Naive thymus-derived CD8-positive, alpha-beta T cell (primary cell): Measurements from ENCODE around the gene ADCY5. TPM values are rescaled to one million over a fixed set of nuclear protein-coding genes. Genes with fewer than 3 reads are reported as not detected.
A peak's percentile ranks its signal among the peaks of the same experiment; 100 is the strongest.

Experiments
- ATAC-seq, 2 donors: fragments of 150-1000 bp; cut with Tn5 transposase in 1 of 2; sonication (Bioruptor Pico), chemical (Tn5 transposase) in 1 of 2; 1 replicate in 1 of 2; 2 replicates in 1 of 2; pipeline ENCODE4 v1.10.0; 2021; ENCODE audit warnings: mild to moderate bottlenecking in 2 of 2, moderate library complexity in 2 of 2
- POLR2A ChIA-PET: fragments of 350-600 bp; sonication (Branson Sonifier 250); formaldehyde crosslinking; loops from one replicate; lab custom pipeline; 2021; ENCODE audit warnings: antibody characterized with exemption; lab: Charles Lee
- DNase-seq, 10 donors: peaks; one replicate each; pipeline versions ENCODE4 v3.0.0 to v3.0.0-alpha.2; 2020 to 2022
- H3K27ac Mint-ChIP-seq, 10 donors: one replicate each; pipeline ENCODE4 v1.8.0; 2020 to 2022; ENCODE audit warnings: mild to moderate bottlenecking in 10 of 10, mixed read lengths in 10 of 10, moderate library complexity in 4 of 10, inconsistent platforms in 1 of 10
- H3K27me3 Mint-ChIP-seq, 5 donors: one replicate each; pipeline ENCODE4 v1.8.0; 2021 to 2022; ENCODE audit warnings: mixed read lengths in 5 of 5
- H3K36me3 Mint-ChIP-seq, 3 donors: one replicate each; pipeline ENCODE4 v1.8.0; 2020 to 2022; ENCODE audit warnings: mixed read lengths in 3 of 3, mild to moderate bottlenecking in 2 of 3, inconsistent platforms in 1 of 3
- H3K4me1 Mint-ChIP-seq, 4 donors: one replicate each; pipeline ENCODE4 v1.8.0; 2021 to 2022; ENCODE audit warnings: mixed read lengths in 4 of 4
- H3K4me3 Mint-ChIP-seq, 10 donors: one replicate each; pipeline ENCODE4 v1.8.0; 2020 to 2022; ENCODE audit warnings: mild to moderate bottlenecking in 10 of 10, mixed read lengths in 10 of 10, moderate library complexity in 6 of 10, inconsistent platforms in 1 of 10
- H3K9me3 Mint-ChIP-seq, 9 donors: one replicate each; pipeline ENCODE4 v1.8.0; 2020 to 2022; ENCODE audit warnings: mixed read lengths in 9 of 9, mild to moderate bottlenecking in 3 of 9, inconsistent platforms in 1 of 9, moderate library complexity in 1 of 9
- polyA plus RNA-seq, 3 donors: library from polyadenylated mRNA; unstranded; fragments of 300-500 nt; fragmentation: Illumina TruSeq; gene quantifications; one replicate each; pipeline ENCODE4 v1.2.3, GENCODE V29; 2021
- total RNA-seq, 8 experiments: library from RNA in 2 of 8; stranded (reverse) in 2 of 8; gene quantifications; one replicate each; pipeline ENCODE4 v1.2.3 and lab custom pipeline; 2021 to 2026

Gene ADCY5
- total and polyA plus RNA-seq, 5 experiments from 2014 or later, result 0.03 to 0.07 TPM; not detected in 3

DNA sequence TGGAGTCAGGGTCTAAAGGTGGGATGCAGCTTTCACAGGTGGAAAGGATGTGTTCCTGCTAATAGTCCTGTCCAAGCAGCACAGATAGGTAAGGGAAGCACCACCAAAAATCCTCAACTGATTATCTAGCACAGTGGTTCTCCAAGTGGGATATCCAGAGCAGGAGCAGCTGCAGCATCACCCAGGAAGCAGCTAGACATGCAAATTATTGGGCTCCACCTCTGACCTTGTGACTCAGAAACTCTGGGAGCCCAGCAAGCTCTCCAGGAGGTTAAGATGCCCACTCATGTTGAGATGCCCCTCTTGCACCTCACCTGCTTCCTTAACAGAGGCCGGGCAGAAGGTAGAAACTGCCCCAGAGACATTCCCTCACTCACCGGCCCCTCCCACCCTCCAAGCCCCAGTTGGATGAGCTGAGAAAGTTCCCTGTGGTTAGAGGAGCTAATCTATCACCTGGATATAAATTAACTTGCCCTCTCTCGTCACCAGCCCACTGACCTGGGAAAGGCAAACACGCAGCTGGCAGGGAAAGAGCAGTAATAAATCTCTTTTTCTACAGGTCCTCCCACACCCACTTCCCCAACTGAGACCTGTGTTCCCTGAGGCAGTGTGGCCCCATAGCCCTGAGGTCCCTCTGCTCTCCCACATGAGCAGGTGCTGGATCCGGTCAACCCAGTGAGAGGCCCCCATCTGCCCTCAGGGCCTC lies 39.3 kb downstream of the ADCY5 start:
- Mint-ChIP-seq H3K4me3 (no peak overlapping the region), H3K4me1 (no peaks in the 10 kb centered on the region), H3K9me3 (no peaks in the 10 kb centered on the region), H3K27me3 (peaks cover 0 to 3% (median 0%) of the 10 kb centered on the region in 5 donors), H3K27ac (no peak overlapping the region), H3K36me3 (no peaks in the 10 kb centered on the region)
- DNase-seq, result peak in 1 of 10 donors; percentile 3
- POLR2A ChIA-PET, result no interaction called here
- ATAC-seq, result no peak

DNA sequence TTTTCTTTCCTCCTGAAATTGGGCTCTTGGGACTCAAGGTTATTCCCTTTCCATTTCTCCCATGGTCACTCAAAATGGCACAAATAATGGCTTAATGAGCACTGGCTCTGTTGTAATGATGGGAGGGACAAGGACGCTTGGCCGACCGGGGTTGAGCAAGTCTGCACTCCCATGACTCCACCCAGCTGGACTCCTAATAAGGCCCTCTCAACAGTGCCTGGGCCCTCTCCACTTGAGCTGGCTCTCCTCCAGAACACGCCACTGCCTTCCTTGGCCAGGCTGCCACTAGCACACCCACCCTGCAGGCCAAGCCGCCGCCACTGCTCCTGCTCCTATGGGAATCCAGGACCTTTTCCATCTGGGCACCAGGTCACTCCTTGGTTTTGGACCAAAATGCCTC lies 42.3 kb downstream of the ADCY5 start:
- no peaks in the 10 kb centered on the region for H3K36me3 Mint-ChIP-seq
- POLR2A ChIA-PET, result no interaction called here
- DNase-seq (no peak), ATAC-seq (no peak)
- no peaks in the 10 kb centered on the region for H3K4me1 Mint-ChIP-seq
- H3K4me3 Mint-ChIP-seq, result no peak overlapping the region
- H3K27ac Mint-ChIP-seq, result no peak overlapping the region
- H3K27me3 Mint-ChIP-seq, result peaks cover 0 to 3% (median 0%) of the 10 kb centered on the region in 5 donors
- H3K9me3 Mint-ChIP-seq, result no peaks in the 10 kb centered on the region

DNA sequence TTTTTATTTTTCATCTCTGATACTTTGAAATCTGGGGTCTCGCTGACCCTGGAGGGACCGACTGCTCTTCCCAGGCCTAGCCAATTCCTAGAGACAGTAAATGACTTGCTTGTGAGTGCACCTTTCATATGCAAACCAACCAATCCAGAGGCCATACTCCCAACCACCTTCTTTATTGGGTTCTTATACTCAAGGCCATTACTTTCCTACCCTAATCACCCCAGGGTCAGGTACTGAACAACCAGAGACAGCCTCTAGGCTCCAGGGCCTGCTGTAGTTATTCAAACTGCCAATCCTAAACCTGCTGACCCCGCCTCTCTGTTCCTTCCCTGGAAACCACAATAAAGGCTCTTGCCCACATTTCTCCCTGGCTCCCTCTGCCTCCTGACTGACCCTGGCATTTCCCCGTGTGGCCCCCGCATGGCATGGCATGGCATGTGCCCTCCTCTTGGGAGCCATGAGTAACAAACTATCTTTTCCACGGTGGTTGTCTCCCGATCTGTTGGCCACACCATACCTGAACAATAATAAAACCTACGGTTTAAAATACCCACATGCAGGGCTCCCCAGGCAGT lies 42.9 kb downstream of the ADCY5 start:
- H3K36me3 Mint-ChIP-seq, result no peaks in the 10 kb centered on the region
- no peak for ATAC-seq
- H3K27ac Mint-ChIP-seq, result no peak overlapping the region
- no peak for DNase-seq
- H3K27me3 Mint-ChIP-seq, result peaks cover 0 to 3% (median 3%) of the 10 kb centered on the region in 5 donors
- no peaks in the 10 kb centered on the region for H3K4me1 Mint-ChIP-seq
- POLR2A ChIA-PET, result no interaction called here
- no peaks in the 10 kb centered on the region for H3K9me3 Mint-ChIP-seq
- no peak overlapping the region for H3K4me3 Mint-ChIP-seq

DNA sequence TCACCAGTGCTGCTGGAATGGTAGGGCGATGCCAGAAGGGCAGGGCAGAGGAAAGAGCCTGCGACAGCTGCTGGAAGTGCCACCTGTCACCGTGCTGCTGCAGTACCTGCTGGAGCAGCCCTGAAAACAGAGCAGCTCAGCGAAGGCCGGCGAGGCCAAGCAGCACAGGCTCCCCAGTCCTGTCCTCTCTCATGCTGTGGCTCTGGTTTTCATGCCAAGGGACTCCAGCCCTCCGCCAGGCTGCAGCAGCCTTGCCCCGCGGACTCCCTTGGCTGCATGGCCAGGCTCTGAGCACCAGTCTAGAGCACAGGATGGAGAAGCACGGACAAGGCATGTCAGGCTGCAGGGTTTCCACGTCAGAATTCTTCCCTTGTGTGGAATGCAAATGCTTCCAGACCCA lies 43.9 kb downstream of the ADCY5 start:
- Mint-ChIP-seq H3K27ac (no peak overlapping the region), H3K4me1 (no peaks in the 10 kb centered on the region), H3K36me3 (no peaks in the 10 kb centered on the region), H3K27me3 (peaks cover 0 to 4% (median 0%) of the 10 kb centered on the region in 5 donors), H3K4me3 (no peak overlapping the region), H3K9me3 (no peaks in the 10 kb centered on the region)
- ATAC-seq (no peak), DNase-seq (peak in 1 of 10 donors; percentile 35)
- POLR2A ChIA-PET, result no interaction called here

DNA sequence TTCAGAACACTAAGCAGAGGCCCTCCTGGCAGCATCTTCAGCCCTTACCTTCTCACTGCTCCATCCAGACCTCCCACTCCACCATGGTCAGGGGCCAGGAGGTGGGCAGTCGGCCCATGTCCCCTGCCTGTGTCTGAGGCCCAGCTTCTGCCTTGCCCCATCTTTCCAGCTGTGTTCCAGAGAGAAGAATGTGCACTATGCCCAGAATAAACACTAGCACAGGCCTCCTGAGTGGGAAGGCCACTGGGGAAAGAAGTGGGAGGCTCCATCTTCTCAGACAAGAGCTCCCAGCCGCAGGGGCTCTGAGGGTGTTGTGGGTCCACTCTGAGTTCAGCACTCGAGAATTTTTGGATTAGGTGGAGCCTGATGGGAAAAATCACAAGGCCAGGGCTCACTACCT lies 44.5 kb downstream of the ADCY5 start:
- POLR2A ChIA-PET, result no interaction called here
- no peaks in the 10 kb centered on the region for H3K36me3 Mint-ChIP-seq
- H3K9me3 Mint-ChIP-seq, result no peaks in the 10 kb centered on the region
- peaks cover 0 to 7% (median 0%) of the 10 kb centered on the region in 5 donors for H3K27me3 Mint-ChIP-seq
- no peak for ATAC-seq
- H3K4me3 Mint-ChIP-seq, result no peak overlapping the region
- peak in 1 of 10 donors; percentile 13 for DNase-seq
- H3K4me1 Mint-ChIP-seq, result no peaks in the 10 kb centered on the region
- H3K27ac Mint-ChIP-seq, result no peak overlapping the region

- Mint-ChIP-seq H3K27ac (no peak overlapping the region), H3K4me1 (no peaks in the 10 kb centered on the region), H3K27me3 (peaks cover 0 to 12% (median 2%) of the 10 kb centered on the region in 5 donors), H3K4me3 (no peak overlapping the region), H3K9me3 (no peaks in the 10 kb centered on the region), H3K36me3 (no peaks in the 10 kb centered on the region)
- ATAC-seq, result no peak
- peak in 1 of 10 donors; percentile 40 for DNase-seq
- POLR2A ChIA-PET, result no interaction called here
These were observed 46.9 kb downstream of the ADCY5 start for GRCh38 chr3:123401836-123402530.

DNA sequence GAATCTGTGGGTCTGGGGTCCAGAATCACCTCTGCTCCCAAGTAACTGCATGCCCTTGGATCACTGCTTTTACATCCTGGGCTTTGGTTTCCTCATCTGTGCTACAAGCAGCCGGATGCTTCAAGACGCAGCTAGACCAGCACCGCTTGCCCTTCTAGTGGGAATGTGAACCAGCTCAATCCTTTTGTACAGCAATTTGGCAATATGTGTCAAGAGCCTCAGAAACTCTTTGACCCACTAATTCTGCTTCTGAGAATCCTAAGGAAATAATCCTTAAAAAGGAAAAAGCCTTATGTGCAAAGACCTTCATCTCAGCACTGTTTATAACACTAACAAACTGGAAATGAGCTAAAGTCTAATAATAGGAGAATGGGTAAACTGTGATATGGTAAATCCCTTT lies 48.7 kb downstream of the ADCY5 start:
- no peaks in the 10 kb centered on the region for H3K36me3 Mint-ChIP-seq
- POLR2A ChIA-PET, result no interaction called here
- ATAC-seq (no peak), DNase-seq (peak in 1 of 10 donors; percentile 16)
- H3K4me1 Mint-ChIP-seq, result no peaks in the 10 kb centered on the region
- no peak overlapping the region for H3K4me3 Mint-ChIP-seq
- H3K27me3 Mint-ChIP-seq, result peaks cover 4 to 20% (median 12%) of the 10 kb centered on the region in 5 donors
- no peaks in the 10 kb centered on the region for H3K9me3 Mint-ChIP-seq
- H3K27ac Mint-ChIP-seq, result no peak overlapping the region

GRCh38 chr3:123399653-123400052 lies 49.2 kb downstream of the ADCY5 start:
- POLR2A ChIA-PET, result no interaction called here
- Mint-ChIP-seq H3K27ac (no peak overlapping the region), H3K9me3 (no peaks in the 10 kb centered on the region), H3K4me3 (no peak overlapping the region), H3K27me3 (peaks cover 4 to 22% (median 14%) of the 10 kb centered on the region in 5 donors), H3K4me1 (no peaks in the 10 kb centered on the region), H3K36me3 (no peaks in the 10 kb centered on the region)
- DNase-seq, result peak in 1 of 10 donors; percentile 3
- ATAC-seq, result no peak

GRCh38 chr3:123397921-123398785 lies 50.7 kb downstream of the ADCY5 start:
- no peak overlapping the region for H3K27ac Mint-ChIP-seq
- DNase-seq (peak in 1 of 10 donors; percentile 36), ATAC-seq (no peak)
- H3K9me3 Mint-ChIP-seq, result no peaks in the 10 kb centered on the region
- POLR2A ChIA-PET, result no interaction called here
- no peaks in the 10 kb centered on the region for H3K4me1 Mint-ChIP-seq
- H3K27me3 Mint-ChIP-seq, result peaks cover 9 to 29% (median 20%) of the 10 kb centered on the region in 5 donors
- no peaks in the 10 kb centered on the region for H3K36me3 Mint-ChIP-seq
- H3K4me3 Mint-ChIP-seq, result no peak overlapping the region

GRCh38 chr3:123397050-123397590 lies 51.8 kb downstream of the ADCY5 start:
- H3K9me3 Mint-ChIP-seq, result no peaks in the 10 kb centered on the region
- no peak overlapping the region for H3K27ac Mint-ChIP-seq
- DNase-seq (peak in 1 of 10 donors; percentile 14), ATAC-seq (no peak)
- H3K4me3 Mint-ChIP-seq, result no peak overlapping the region
- H3K36me3 Mint-ChIP-seq, result no peaks in the 10 kb centered on the region
- POLR2A ChIA-PET, result no interaction called here
- H3K27me3 Mint-ChIP-seq, result peaks cover 13 to 29% (median 20%) of the 10 kb centered on the region in 5 donors
- no peaks in the 10 kb centered on the region for H3K4me1 Mint-ChIP-seq

- Mint-ChIP-seq H3K36me3 (no peaks in the 10 kb centered on the region), H3K9me3 (no peaks in the 10 kb centered on the region), H3K27me3 (peaks cover 13 to 29% (median 20%) of the 10 kb centered on the region in 5 donors), H3K4me3 (no peak overlapping the region), H3K4me1 (no peaks in the 10 kb centered on the region), H3K27ac (no peak overlapping the region)
- ATAC-seq (no peak), DNase-seq (peak in 1 of 10 donors; percentile 27)
- POLR2A ChIA-PET, result no interaction called here
These were observed 52.5 kb downstream of the ADCY5 start for GRCh38 chr3:123396171-123397049.
